ENCODE data around the gene DPYSL3.

DNA sequence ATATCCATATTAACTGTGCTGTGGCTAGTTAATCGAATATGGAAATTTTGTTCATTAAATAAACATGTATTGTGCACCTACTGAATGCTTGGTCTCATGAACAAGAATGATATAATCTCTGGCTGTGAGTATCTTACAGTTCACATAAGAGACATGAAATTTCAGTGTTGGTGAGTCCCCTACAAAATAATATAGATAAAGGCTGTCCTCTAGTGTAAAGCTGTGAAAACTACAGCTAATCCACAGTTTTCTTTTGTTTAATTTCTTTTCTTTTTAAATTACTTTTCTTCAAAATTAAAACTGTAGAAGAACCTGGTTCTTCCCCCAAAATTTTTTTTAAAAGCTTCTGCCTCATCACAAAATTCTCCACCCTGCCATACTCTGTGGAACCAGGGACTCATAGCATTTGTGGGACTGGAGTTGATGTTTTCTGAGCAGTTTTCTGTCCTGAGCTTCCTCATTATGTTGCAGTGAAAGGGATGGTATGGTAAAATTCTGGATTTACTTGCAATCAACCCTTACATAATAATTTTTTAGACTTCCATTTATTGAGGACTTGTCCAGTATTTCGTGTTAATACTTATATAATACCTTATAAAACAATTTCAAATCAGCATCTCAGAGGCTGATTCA lies 140.0 kb downstream of the DPYSL3 start:
- TF ChIP-seq, protein P1, sequence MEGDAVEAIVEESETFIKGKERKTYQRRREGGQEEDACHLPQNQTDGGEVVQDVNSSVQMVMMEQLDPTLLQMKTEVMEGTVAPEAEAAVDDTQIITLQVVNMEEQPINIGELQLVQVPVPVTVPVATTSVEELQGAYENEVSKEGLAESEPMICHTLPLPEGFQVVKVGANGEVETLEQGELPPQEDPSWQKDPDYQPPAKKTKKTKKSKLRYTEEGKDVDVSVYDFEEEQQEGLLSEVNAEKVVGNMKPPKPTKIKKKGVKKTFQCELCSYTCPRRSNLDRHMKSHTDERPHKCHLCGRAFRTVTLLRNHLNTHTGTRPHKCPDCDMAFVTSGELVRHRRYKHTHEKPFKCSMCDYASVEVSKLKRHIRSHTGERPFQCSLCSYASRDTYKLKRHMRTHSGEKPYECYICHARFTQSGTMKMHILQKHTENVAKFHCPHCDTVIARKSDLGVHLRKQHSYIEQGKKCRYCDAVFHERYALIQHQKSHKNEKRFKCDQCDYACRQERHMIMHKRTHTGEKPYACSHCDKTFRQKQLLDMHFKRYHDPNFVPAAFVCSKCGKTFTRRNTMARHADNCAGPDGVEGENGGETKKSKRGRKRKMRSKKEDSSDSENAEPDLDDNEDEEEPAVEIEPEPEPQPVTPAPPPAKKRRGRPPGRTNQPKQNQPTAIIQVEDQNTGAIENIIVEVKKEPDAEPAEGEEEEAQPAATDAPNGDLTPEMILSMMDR (IDR thresholded peaks at IDR 0.05): peak in 4 of 6 experiments; percentile 18 to 55 (median 44)
- no peak for TF ChIP-seq POLR2A (IDR thresholded peaks at IDR 0.05)

All from Peyer's patch (tissue), 4 donors.